Stromal cell of bone marrow (primary cell): Measurements from ENCODE around the gene KDM5A.
"Not testable (repeated sequence)": the region's sequence is repeated elsewhere in the genome, so short reads cannot be mapped to it uniquely, and the experiment has no call there.

Source experiments
- DNase-seq: peaks from one replicate; pipeline ENCODE4 v3.0.0-alpha.2; 2012; ENCODE audit warnings: low read depth

KDM5A gene

DNA sequence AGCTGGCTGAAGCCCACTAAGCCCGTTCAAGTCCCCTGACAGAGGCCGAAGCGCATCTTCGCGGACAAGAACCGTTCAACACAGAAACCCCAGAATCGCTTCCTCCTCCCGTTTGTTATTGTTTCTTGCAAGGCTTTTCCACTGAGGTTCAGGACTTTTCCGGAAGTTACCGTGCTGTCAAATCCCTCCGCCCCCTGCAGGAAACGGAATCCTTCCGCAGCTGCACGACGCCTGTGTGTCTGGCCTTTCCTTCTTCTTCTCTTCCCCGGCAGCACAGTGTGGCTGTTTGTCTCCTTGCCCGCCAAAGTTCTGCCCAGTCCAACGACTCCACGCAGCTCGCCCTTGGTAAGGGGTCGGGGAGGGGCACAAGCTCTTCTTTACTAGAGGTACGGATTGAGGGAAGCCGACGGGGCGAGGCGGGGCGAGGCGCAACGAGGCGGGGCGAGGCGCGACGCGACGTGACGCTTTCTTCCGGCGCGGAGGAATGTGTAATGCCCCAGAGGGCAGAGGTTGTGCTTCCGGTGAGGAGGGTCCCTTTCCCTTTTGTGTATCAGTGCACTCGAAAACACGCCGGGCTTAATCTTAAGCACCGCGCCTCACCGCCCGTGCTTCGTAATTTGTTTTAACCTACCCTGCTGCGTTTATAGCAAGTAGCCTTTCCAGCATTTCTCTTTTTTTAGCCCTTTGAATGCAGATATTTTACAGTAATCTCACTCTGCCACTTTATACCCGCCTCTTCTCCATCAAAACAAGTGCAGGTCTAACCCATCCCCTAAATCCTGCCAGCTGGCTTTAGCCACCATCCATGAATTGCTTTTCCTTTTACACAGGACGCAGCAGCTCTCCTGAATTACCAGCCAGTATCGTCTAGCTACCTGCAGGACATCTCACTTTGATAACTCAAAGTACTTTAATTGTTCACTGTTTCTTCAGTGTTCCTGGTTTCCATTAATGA lies at the start of gene KDM5A:
KDM5A (minus strand) TSS at position 179 of the 955 bp plus-strand sequence. CDS start 229 bp downstream, outside the sequence.
- DNase-seq = peak; percentile 85

- not testable (repeated sequence) for DNase-seq
Observed at GRCh38 chr12:435737-436136, 46.6 kb upstream of the KDM5A start.

GRCh38 chr12:422526-422925 lies 33.4 kb upstream of the KDM5A start:
- DNase-seq = no peak

GRCh38 chr12:418432-418831 lies 29.3 kb upstream of the KDM5A start:
- DNase-seq = no peak

DNA sequence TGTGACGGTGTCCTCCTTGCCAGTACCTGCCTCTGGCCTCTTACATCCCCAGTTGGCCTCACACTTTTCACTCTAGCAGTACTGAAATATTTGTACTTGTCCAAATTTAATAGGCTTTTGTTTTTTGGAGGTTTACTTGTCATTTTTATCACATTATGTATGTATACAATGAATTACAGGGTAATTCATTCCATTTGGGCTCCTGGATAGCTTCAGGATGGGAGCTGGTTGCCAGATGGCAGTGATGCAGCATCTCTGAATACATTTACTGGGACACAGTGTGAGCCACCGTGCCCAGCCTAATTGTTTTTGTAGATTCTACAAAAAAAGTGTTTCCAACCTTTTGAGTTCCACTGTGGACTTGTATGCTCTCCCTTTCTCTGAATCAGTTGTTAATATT lies 25.7 kb upstream of the KDM5A start:
- DNase-seq = no peak

DNA sequence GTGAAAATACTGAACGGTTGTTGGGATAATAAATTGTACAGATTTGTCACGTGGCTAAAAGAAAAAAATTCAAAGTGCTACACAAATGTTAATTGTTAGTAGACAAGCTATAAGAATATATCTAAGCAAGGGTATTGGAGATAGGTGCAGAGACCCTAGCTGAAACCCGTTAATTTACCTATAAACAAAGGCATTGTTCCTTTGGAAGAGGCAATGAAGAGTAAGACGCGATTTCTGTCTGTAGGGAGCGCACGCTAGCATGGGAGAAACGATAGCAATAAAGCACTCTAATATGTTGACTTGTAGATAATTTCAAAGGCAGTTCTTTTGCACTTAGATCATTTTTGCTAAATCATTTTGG lies 12.9 kb upstream of the KDM5A start:
- no peak for DNase-seq

DNA sequence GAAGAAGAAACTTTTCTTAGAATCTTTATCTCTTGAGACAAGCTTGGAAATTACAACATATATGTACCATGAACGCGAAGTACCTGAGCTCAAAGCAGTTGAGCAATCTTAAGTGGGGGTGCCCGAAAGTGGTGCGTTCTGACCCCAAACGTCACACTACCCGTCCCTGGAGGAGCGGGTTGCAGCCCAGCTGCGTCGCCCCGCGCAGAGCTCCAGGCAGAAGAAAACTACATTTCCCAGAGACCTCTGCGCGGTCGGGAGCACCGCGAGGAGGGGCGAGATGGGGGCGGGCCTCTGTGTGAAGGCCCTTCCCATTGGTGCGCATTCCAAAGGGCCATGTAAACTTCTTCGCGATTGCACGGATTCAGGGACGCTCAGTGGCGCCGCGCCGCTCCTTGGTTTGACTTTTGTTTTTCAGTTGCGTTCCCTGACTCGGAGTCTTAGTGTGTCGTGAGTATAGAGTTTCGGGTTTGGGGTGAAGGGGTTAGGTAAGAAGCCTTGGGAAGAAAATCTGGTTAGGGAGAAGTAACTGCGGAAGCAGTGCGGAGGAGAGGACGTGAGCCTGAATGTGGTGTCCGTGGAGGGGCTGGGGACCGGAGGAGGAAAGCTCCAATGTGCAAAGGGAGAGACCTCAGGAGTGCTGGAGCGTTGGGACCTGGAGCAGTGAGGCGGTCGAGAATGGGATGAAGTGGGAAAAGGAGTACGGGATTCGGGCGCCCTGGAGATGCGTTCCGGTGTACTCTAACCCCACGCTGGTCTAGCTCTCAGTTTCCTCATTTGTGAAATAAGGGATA lies 12.3 kb upstream of the KDM5A start, which contains the start of gene CCDC77:
CCDC77 (plus strand) TSS at position 410 of the 794 bp plus-strand sequence. CDS start 7,740 bp downstream, outside the sequence.
- peak; percentile 86 for DNase-seq

GRCh38 chr12:400828-401227 lies 11.7 kb upstream of the KDM5A start:
- no peak for DNase-seq

DNA sequence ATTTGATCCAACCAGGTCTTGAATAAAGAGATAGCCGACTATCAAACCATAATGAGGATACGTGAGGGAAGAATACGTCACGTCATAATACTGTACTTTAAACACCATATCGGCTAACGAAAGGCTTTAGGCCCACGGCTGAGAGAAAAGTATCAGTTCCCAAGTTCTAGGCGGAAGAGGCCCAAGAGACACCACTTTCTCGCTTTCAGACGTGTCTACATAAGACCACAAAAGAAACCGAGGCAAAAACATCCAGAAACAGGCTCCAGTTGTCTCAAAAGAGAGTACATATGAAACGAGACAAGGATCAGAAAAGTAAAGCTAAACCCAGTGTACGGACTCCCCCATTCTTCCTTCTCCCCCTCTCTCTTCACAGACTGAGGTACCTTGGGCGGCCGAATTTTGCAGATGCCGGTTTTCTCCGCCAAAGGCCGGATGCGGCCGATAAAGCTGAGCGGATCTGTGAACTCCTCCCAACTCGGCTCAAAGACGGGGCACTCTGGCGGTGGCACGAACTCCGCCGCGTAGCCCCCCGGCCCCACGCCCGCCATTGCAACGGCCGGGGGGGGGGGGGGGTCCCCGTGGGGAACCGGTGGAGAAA lies 479 bp downstream of the KDM5A start:
- DNase-seq = no peak

- no peak for DNase-seq
Observed at GRCh38 chr12:388012-388411, 1.1 kb downstream of the KDM5A start.

- no peak for DNase-seq
Observed at GRCh38 chr12:386651-387050, 2.5 kb downstream of the KDM5A start.

DNA sequence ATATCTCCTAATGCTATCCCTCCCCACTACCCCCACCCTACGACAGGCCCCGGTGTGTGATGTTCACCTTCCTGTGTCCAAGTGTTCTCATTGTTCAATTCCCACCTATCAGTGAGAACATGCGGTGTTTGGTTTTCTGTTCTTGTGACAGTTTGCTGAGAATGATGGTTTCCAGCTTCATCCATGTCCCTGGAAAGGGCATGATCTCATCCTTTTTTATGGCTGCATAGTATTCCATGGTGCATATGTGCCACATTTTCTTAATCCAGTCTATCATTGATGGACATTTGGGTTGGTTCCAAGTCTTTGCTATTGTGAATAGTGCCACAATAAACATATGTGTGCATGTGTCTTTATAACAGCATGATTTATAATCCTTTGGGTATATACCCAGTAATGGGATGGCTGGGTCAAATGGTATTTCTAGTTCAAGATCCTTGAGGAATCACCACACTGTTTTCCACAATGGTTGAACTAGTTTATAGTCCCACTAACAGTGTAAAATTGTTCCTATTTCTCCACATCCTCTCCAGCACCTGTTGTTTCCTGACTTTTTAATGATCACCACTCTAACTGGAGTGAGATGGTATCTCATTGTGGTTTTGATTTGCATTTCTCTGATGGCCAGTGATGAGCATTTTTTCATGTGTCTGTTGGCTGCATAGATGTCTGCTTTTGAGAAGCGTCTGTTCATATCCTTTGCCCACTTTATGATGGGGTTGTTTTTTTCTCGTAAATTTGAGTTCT lies 18.2 kb downstream of the KDM5A start:
- not testable (repeated sequence) for DNase-seq

- no peak for DNase-seq
Observed at GRCh38 chr12:367972-368371, 21.1 kb downstream of the KDM5A start.

DNA sequence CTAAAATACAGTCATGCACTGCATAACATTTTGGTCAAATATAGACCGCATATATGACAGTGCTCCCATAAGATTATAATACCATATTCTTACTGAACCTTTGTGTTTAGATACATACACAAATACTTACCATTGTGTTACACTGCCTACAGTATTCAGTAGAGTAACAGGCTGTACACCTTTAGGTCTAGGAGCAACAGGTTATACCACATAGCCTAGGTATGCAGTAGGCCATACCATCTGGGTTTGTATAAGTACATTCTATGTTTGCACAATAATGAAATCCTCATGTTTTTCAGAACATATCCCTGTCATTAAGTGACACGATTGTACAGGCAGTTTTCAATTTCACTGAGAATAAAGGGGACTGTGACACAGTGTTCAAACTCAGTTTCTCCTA lies 22.3 kb downstream of the KDM5A start:
- DNase-seq = no peak

GRCh38 chr12:359091-359490 lies 30.0 kb downstream of the KDM5A start:
- no peak for DNase-seq

DNA sequence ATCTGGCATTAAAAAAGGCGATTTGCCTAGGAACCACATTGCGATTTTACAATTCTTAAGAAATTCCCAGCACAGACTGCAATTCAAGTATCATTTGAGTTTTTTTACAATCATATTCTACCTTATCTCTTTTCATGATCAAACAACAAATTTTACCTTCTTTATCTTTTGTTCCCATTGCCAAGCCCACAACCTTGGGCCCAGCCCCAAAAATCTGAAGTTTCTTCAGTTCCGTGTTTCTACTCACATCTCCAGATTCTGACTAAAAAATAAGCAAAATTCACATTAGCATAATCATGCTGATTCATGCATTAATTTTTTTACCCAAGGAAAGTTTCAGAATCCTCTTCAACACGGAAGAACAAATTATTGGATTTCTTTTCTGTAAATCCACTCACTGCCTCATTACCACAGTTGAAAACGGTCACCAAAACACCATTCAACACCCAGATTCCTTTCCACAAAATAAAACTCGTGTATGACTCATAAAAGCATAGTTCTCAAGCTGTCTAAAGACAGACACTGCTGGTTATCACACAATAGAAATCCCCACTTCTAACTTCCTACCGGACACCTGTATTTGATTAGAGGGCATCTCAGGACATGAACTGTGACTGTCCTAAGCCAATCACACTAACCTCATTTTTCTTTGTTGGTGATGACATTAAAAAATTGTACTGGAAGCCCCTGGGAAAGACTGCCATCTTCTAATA lies 32.7 kb downstream of the KDM5A start:
- DNase-seq = no peak

- DNase-seq = not testable (repeated sequence)
Observed at GRCh38 chr12:351197-351596, 37.9 kb downstream of the KDM5A start.

GRCh38 chr12:349625-350024 lies 39.5 kb downstream of the KDM5A start:
- not testable (repeated sequence) for DNase-seq

DNA sequence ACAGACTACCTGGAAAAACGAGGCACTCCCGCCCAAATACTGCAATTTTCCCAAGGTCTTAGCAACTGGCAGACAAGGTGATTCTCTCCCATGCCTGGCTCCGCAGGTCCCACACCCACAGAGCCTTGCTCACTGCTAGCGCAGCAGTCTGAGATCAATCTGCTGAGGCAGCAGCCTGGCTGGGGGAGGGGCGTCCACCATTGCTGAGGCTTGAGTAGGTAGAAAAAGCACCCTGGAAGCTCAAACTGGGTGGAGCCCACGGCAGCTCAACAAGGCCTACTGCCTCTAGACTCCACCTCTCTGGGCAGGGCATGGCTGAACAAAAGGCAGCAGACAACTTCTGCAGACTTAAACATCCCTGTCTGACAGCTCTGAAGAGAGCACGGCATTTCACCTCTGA lies 46.1 kb downstream of the KDM5A start:
- not testable (repeated sequence) for DNase-seq

DNA sequence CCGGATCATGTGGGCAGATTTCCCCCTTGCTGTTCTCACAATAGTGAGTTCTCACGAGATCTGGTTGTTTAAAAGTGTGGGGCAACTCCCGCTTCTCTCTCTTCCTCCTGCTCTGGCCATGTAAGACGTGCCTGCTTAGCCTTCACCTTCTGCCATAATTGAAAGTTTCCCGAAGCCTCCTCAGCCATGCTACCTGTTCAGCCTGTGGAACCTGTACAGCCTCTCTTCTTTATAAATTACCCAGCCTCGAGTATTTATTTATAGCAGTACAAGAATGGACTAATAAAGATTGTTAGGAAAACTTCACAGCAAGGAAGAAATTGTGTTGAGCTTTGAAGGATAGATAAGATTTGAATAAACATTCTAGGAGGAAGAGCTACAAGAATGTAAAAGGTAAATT lies 52.1 kb downstream of the KDM5A start:
- DNase-seq = no peak

- DNase-seq = no peak
Observed at GRCh38 chr12:334125-334524, 55.0 kb downstream of the KDM5A start.
